Measurements from ENCODE around the gene MCF2L. TPM values are rescaled to one million over a fixed set of nuclear protein-coding genes. Genes with fewer than 3 reads are reported as not detected.

MCF2L gene
- total RNA-seq, 1 experiment from 2014 or later, result 9.5 TPM

DNA sequence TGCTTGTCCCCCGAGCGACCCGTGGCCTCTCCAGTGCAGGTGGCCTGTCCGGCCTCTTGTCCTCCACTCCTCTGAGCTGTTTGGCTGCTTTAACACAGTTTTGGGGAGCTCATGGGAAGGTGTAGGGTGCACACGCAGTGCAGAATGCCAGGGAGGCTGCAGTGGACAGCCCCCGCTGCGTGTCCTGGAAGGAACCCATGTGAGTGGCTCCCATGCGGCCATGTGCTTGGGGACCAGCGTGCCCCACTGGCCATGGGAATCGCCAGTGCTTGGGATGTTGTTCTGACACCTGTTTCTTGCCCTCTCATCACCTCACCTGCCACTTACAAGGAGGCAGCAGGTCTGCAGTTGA, 114.0 kb downstream of the MCF2L start:
- POLR2A ChIA-PET (ENCODE audit: low non-redundant PET), result no interaction called here
- no peak overlapping the region for H3K4me3 ChIP-seq (ENCODE audit: low read depth, low read length, poor library complexity, severe bottlenecking)
- no TSS peak for BruUV-seq (replicated peaks)
- H3K4me1 ChIP-seq (ENCODE audit: insufficient read depth, low read length, poor library complexity, severe bottlenecking), result peaks cover 4% of the 10 kb centered on the region
- DNase-seq (ENCODE audit: low spot score), result no peak
- intact Hi-C loops (cut with micrococcal nuclease; ENCODE audit: unreplicated experiment), result no loop called here
- no peaks in the 10 kb centered on the region for H3K36me3 ChIP-seq (ENCODE audit: insufficient read depth, low read length, poor library complexity, severe bottlenecking)
- no peak for TF ChIP-seq EZH2 (IDR thresholded peaks at IDR 0.05; ENCODE audit: borderline replicate concordance, low read depth, low read length, poor library complexity, severe bottlenecking)
- TF ChIP-seq, protein P1, sequence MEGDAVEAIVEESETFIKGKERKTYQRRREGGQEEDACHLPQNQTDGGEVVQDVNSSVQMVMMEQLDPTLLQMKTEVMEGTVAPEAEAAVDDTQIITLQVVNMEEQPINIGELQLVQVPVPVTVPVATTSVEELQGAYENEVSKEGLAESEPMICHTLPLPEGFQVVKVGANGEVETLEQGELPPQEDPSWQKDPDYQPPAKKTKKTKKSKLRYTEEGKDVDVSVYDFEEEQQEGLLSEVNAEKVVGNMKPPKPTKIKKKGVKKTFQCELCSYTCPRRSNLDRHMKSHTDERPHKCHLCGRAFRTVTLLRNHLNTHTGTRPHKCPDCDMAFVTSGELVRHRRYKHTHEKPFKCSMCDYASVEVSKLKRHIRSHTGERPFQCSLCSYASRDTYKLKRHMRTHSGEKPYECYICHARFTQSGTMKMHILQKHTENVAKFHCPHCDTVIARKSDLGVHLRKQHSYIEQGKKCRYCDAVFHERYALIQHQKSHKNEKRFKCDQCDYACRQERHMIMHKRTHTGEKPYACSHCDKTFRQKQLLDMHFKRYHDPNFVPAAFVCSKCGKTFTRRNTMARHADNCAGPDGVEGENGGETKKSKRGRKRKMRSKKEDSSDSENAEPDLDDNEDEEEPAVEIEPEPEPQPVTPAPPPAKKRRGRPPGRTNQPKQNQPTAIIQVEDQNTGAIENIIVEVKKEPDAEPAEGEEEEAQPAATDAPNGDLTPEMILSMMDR (conservative IDR thresholded peaks at IDR 0.05; ENCODE audit: low read depth, low read length), result no peak
- no peaks in the 10 kb centered on the region for H3K9me3 ChIP-seq (ENCODE audit: low read depth, low read length, poor library complexity, severe bottlenecking)
- CTCF ChIA-PET, result no interaction called here
- H3K27me3 ChIP-seq (replicated peaks; ENCODE audit: insufficient read depth, low read depth, low read length, poor library complexity), result no peaks in the 10 kb centered on the region
- no peak overlapping the region for H3K27ac ChIP-seq (ENCODE audit: low read depth, low read length, poor library complexity, severe bottlenecking)

DNA sequence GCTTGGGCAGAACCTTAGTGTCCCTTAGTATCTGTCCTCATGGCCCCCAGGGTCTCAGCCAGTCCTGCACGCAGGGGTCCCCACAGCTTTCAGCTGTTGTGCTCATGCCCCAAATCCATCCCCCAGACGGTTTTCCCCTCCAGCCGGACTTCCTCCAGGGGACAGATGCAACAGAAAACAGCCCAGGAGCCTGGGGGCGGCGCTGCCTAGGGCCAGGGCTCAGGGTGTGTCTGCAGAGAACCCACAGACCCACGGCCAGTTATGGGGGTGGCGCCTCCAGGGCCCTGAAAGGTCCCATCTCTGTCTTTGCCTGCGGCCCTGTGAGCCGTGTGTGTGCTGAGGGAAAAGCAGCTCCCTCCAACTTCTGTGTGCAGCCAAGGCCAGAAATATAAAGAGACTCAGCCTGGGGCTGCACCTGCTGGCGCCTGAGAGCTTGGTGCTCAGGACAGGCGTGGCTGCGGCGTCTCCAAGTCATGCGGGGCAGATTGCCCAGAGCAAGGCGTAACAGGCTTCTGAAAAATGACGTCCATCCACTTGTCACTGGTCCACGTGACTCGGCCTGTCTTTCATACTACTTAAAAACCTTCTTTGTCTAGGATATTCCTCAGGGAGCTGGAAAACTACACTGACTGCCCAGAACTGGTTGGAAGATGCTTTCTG, 114.5 kb downstream of the MCF2L start:
- Histone ChIP-seq H3K27ac (ENCODE audit: low read depth, low read length, poor library complexity, severe bottlenecking) (no peak overlapping the region), H3K36me3 (ENCODE audit: insufficient read depth, low read length, poor library complexity, severe bottlenecking) (no peaks in the 10 kb centered on the region), H3K4me3 (ENCODE audit: low read depth, low read length, poor library complexity, severe bottlenecking) (no peak overlapping the region), H3K9me3 (ENCODE audit: low read depth, low read length, poor library complexity, severe bottlenecking) (no peaks in the 10 kb centered on the region), H3K4me1 (ENCODE audit: insufficient read depth, low read length, poor library complexity, severe bottlenecking) (peaks cover 4% of the 10 kb centered on the region), H3K27me3 (replicated peaks; ENCODE audit: insufficient read depth, low read depth, low read length, poor library complexity) (no peaks in the 10 kb centered on the region)
- intact Hi-C loops (cut with micrococcal nuclease; ENCODE audit: unreplicated experiment), result no loop called here
- DNase-seq (ENCODE audit: low spot score), result peak; percentile 67
- POLR2A ChIA-PET (ENCODE audit: low non-redundant PET), result no interaction called here
- CTCF ChIA-PET, result no interaction called here
- no TSS peak for BruUV-seq (replicated peaks)
- TF ChIP-seq EZH2 (IDR thresholded peaks at IDR 0.05; ENCODE audit: borderline replicate concordance, low read depth, low read length, poor library complexity, severe bottlenecking), result no peak
- TF ChIP-seq, protein P1 (conservative IDR thresholded peaks at IDR 0.05; ENCODE audit: low read depth, low read length), result no peak

DNA sequence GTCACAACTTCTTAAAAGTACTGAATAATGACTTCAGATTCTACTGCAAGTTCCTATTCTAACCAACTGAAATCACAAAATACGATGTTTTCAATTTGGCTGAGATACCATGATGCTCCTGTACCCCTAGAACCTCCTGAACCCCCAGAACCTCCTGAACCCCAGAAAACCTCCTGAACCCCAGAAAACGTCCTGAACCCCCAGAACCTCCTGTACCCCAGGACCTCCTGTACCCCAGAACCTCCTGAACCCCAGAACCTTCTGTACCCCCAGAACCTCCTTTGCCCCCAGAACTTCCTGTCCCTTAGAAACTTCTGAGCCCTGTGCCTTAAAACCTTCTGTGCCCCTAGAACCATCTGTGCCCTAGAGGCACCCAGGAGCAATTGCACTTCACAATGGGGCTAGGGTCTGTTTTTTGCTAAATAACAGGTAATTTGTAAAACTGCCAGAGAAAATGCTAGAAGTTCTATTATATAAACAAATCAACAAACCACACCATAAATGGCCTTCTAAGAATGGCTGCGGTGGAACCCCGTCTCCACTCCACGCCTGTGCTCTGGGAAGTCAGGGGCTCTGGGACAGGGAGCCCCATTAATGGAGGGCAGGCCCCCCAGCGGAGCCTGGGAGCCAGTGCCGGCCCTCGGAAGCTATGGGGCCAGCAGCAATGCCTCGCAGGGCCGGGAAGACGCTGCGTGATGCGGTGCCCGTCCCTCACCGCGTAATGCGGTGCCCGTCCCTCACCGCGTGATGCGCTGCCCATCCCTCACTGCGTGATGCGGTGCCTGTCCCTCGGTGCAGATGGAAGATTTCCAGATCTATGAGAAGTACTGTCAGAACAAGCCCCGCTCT, 115.3 kb downstream of the MCF2L start:
- no peak overlapping the region for H3K27ac ChIP-seq (ENCODE audit: low read depth, low read length, poor library complexity, severe bottlenecking)
- H3K4me1 ChIP-seq (ENCODE audit: insufficient read depth, low read length, poor library complexity, severe bottlenecking), result peaks cover 4% of the 10 kb centered on the region
- DNase-seq (ENCODE audit: low spot score), result no peak
- H3K4me3 ChIP-seq (ENCODE audit: low read depth, low read length, poor library complexity, severe bottlenecking), result no peak overlapping the region
- no peak for TF ChIP-seq EZH2 (IDR thresholded peaks at IDR 0.05; ENCODE audit: borderline replicate concordance, low read depth, low read length, poor library complexity, severe bottlenecking)
- TF ChIP-seq, protein P1 (conservative IDR thresholded peaks at IDR 0.05; ENCODE audit: low read depth, low read length), result peak; percentile 38; the same call in 1 of the 2 replicates
- BruUV-seq (replicated peaks), result no TSS peak
- intact Hi-C loops (cut with micrococcal nuclease; ENCODE audit: unreplicated experiment), result no loop called here
- no peaks in the 10 kb centered on the region for H3K27me3 ChIP-seq (replicated peaks; ENCODE audit: insufficient read depth, low read depth, low read length, poor library complexity)
- ChIA-PET POLR2A (ENCODE audit: low non-redundant PET) (no interaction called here), CTCF (no interaction called here)
- no peaks in the 10 kb centered on the region for H3K36me3 ChIP-seq (ENCODE audit: insufficient read depth, low read length, poor library complexity, severe bottlenecking)
- no peaks in the 10 kb centered on the region for H3K9me3 ChIP-seq (ENCODE audit: low read depth, low read length, poor library complexity, severe bottlenecking)
